Measurements from ENCODE around the gene CCNL2.

DNA sequence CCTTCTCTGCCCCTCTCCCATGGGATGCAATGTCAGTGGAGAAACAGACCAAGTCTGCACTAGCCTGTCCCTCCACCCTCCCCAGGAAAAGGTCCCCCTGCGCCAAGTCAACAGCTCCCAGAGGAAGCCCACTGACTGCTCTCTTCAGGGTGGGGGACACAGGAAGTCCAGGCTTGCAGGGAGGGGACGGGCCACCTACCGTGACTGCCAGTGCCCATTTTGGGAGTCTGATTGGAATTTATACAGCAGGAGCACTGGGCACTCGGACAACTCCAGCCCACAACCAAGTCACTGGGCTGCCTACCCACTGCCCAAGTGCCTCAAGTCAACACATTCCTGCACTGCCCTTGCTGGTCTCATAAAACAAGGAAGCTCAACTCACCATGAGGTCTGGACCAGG lies 6.1 kb downstream of the CCNL2 start:
- TF ChIP-seq, protein P1, sequence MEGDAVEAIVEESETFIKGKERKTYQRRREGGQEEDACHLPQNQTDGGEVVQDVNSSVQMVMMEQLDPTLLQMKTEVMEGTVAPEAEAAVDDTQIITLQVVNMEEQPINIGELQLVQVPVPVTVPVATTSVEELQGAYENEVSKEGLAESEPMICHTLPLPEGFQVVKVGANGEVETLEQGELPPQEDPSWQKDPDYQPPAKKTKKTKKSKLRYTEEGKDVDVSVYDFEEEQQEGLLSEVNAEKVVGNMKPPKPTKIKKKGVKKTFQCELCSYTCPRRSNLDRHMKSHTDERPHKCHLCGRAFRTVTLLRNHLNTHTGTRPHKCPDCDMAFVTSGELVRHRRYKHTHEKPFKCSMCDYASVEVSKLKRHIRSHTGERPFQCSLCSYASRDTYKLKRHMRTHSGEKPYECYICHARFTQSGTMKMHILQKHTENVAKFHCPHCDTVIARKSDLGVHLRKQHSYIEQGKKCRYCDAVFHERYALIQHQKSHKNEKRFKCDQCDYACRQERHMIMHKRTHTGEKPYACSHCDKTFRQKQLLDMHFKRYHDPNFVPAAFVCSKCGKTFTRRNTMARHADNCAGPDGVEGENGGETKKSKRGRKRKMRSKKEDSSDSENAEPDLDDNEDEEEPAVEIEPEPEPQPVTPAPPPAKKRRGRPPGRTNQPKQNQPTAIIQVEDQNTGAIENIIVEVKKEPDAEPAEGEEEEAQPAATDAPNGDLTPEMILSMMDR (IDR thresholded peaks at IDR 0.05), result no peak
- no peak for TF ChIP-seq EP300 (IDR thresholded peaks at IDR 0.05)
